GM18873 (cell line): ENCODE results near the gene LDHD.
"Not testable (repeated sequence)": the region's sequence is repeated elsewhere in the genome, so short reads cannot be mapped to it uniquely, and the experiment has no call there.

Experiments
- ATAC-seq: cut with Tn5 transposase; IDR thresholded peaks from one replicate; pipeline ENCODE4 v1.9.1; 2021; ENCODE audit warnings: mild to moderate bottlenecking, moderate library complexity, moderate number of reproducible peaks; ENCODE audit not compliant: unreplicated experiment, low FRiP score

Gene LDHD

DNA sequence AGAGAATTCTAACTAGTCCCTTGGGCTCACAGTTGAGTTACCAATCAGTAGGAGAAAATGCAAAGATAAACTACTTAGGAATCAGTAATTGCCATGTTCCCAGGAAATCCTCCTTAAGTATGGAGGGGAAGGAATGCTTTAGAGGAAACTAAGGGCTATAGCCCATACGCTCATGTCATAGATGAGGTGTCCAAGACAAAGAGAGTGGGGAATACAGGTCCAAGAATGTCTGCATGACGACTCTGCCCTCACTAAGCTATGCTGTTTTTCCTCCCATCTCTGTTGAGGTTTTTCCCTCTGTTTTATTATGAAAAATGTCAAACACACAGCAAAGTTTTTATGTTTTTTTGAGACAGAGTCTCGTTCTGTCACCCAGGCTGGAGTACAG lies 16.0 kb downstream of the LDHD start:
- no peak for ATAC-seq

GRCh38 chr16:75099738-75100602 lies 16.6 kb downstream of the LDHD start:
- no peak for ATAC-seq

DNA sequence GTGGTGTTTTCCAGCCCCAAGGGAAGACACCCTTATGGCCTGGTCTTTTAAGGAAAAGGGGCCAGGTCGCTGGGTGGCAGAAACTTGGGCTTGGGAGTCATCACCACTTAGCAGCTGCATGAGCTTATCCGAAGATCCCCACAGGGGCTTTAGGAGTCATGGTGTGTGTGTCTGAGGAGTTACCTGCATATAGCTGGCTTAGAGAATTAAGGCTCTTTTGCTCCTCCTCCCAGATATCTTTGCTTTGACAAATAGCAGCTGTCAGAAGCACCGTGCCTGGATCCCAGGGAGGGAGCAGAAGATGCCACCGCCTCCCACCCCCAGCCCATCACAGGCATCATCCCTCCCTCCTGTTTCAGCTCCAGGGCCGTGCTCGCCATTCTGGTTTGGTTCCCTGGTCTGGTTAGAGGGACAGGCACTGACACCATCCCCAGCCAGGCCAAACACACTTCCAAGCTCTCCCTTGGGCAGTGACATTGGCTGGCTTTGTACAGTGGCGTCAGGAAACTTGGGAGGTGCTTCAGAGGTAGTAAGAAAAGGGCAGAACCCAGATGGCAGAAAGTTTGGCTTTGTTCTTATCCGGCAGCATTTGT lies 17.4 kb downstream of the LDHD start:
- ATAC-seq: no peak

DNA sequence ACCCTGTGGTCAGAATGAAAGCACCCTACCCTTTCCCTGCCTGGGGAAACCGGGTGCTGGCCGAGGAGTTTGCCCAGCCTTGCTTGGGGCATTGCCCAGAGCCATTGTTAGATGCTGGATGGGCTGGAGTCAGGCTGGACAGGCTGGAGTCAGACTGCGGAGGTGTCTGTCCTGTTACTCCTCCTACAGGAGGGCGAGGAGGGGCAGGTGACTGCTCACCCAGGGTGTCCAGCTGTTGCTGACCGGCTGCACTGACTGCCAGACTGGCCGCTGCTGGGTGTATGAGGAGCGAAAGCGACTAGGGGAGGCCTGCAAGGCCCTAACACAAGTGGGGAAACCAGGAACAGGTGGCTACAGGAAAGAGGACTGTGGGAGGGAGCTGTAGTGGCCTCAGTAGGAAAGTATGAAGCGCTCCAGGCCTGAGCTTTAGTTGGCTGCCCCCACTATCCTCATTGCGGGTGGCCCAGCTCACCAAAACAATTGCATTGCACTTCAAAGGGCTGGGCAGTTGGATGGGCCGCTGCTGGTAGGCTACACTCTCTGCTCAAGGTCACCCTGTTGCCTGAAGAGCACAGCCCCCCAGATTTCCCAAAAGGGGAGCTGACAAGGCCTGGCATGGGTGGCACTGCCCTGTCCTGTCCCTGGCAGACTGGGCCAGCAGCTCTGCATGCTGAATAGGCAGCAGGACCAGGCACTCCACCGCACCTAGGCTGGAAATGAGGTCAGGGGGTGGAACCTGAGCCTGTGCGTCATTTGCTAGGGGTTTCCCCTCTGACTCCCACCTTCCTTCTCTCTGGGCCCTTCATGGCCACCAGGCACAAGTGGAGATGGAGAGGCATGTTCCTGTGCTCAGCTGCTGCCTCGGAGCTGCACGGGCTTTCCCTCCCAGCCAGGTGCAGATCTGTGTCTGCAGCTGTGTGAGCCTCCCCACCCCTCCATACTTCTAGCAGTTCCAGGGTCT lies 18.4 kb downstream of the LDHD start:
- ATAC-seq: no peak

GRCh38 chr16:75097191-75097761 lies 19.3 kb downstream of the LDHD start:
- ATAC-seq: no peak

DNA sequence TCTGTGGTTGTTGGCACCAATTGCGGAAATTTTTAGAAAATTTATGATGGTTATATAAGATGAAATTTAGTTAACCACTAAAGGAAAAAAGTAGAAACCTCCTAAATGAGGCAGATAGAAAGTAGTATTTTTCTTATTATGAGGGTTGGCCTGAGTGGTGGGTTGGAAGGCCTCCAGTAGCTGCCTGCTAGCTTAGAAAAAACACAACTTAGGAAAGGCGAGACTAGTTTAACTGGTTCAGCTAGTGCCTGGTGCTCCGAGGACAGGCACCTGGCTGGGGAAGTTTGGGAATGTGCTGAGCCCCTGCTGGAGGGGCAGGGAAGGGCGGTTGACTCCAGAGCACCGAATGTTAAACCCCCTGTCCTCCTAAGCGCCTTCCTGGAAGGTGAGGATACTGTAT lies 19.9 kb downstream of the LDHD start:
- ATAC-seq: no peak

- ATAC-seq: no peak
Measured at GRCh38 chr16:75095204-75095621, 21.4 kb downstream of the LDHD start.

- no peak for ATAC-seq
Measured at GRCh38 chr16:75093598-75094540, 22.7 kb downstream of the LDHD start.

- ATAC-seq: no peak
Measured at GRCh38 chr16:75092777-75093176, 23.8 kb downstream of the LDHD start.

- ATAC-seq: not testable (repeated sequence)
Measured at GRCh38 chr16:75091619-75092018, 25.0 kb downstream of the LDHD start.

DNA sequence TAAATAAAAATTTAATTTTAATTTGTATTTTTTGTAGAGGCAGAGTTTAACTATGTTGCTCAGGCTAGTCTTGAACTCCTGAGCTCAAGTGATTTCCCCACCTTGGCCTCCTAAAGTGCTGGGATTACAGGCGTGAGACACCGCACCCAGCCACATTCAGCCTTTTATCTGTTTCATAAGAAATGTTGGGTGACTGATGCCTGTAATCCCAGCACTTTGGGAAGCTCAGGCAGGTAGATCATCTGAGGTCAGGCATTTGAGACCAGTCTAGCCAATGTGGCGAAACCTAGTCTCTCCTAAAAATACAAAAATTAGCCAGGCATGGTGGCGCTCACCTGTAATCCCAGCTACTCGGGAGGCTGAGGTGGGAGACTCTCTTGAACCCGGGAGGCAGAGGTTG lies 25.7 kb downstream of the LDHD start:
- ATAC-seq: not testable (repeated sequence)

GRCh38 chr16:75089486-75090202 lies 26.9 kb downstream of the LDHD start:
- no peak for ATAC-seq

DNA sequence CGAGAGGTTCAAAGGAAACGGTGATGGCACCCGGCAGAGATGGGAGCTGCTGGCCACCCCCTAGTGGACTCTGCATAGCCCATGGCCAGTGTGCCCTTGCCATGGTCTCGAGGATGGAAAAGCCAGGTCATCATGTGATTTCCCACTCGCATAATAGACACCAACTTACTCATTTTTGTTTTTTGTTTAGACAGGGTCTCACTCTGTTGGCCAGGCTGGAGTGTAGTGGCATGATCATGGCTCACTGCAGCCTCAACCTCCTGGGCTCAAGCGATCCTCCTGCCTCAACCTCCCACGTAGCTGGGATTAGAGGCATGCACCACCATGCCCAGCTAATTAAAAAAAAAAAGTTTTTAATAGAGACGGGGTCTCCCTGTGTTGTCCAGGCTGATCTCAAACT lies 27.6 kb downstream of the LDHD start:
- no peak for ATAC-seq

DNA sequence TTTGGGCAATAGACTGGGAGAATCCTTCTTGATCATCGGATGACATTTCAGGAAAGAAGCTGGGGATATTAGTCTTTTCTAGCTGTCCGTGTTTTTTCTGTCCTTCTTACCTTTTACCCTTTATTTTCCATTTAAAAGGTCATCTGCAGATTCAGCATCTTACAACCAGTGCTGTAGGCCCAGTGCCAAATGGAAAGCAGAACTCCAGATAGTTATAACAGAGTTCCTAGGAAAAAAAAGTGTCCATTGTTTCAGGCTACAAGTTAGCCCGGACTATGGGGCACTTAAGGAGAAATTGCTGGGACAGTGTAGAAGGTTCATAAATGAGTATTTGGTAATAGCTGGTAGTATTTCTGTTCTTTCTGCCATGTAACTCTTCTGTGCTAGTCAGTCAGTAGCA lies 28.4 kb downstream of the LDHD start:
- ATAC-seq: no peak

DNA sequence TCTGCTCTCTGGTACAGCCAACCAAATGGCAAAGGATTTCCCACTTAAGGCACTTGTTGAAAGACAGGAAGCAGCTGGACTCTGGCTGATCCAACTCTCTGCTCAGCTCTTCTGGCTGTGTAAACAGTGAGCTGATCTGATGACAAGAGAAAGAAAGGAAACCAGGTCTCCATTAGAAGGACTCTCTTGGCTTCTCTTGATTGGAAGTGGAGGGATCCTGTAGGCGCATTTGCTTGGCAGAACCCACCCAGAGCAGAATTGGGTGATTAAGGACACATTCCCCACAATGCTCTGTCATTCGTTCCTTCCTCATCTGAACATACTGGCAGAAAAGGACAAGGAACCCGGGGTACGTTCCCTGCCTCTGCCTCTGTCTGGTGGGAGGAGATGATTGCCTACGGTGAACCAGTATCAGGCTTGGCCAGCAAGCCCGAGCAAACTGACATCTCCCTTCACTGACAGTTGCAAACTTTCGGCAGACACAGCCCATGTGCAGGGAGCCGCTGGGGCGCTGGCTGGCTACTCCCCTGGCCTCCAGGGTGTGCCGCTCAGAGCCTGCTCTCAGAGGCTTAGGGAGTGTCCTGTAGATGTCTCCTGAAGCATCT lies 29.1 kb downstream of the LDHD start:
- no peak for ATAC-seq

GRCh38 chr16:75086688-75087374 lies 29.7 kb downstream of the LDHD start:
- no peak for ATAC-seq

GRCh38 chr16:75086281-75086680 lies 30.3 kb downstream of the LDHD start:
- no peak for ATAC-seq

DNA sequence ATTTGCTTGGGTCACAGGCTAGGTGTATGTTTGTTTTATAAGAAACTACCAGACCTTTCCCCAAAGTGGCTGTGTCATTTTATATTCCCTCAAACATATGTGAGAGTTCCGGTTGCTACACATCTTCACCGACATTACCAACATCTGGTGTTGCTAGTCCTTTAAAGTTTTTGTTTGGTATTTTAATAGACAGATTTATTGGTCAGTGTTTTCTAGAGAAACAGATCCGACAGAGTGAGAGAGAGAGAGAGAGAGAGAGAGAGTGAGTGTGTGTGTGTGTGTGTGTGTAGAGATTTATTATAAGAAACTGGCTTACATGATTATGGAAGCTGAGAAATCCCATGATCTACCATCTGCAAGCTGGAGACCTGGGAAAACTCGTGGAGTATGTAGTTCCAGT lies 31.0 kb downstream of the LDHD start:
- no peak for ATAC-seq
